Measurements from ENCODE around the gene ETS1. TPM values are rescaled to one million over a fixed set of nuclear protein-coding genes. Genes with fewer than 3 reads are reported as not detected.

ETS1 gene
- total RNA-seq, 4 donors from 2014 or later: 21.9 to 78.4 (median 31.3) TPM

DNA sequence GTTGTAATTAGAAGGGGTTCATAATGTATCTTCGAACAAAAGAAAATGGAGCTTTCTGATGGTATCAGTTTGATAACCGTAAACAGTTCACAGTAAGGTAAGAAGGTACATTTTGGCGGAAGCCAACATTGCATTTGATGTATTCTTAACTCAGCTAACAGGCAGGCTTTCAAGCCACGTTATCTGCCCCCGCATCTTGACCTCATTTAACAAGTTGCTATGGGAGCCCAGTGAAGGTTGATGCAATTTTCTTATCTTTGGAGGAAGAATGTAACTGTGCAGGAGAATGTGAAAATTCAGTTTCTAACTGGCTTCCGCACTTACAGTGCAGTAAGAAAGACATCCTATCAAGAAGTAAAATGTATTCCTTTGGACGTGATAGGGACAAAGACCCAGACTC lies 110.6 kb downstream of the ETS1 start:
- peak overlapping the region; percentile 52 to 88 (median 66) for H3K27ac ChIP-seq
- peak in 2 of 3 donors; percentile 65 to 83 for DNase-seq
- peaks cover 0 to 23% (median 0%) of the 10 kb centered on the region in 3 donors for H3K36me3 ChIP-seq

DNA sequence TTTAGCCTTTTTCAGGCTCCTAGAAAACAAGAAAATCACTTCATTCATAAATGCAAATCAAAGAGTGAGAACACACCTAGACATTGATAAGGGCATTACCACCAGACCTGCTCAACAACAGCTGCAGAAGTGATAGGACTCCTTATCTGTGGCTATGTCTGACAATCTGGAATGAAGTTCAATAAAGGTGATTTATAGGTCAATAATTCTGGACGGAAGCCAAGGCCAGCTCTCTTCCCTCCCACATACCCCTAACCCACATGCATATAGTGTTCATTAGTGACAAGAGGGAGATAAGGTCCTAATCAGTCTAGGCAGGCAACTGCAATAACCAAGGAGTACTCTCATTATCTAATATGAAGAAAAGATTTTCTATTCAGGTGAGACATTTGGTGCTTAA lies 111.3 kb downstream of the ETS1 start:
- DNase-seq: no peak
- H3K36me3 ChIP-seq: peaks cover 0 to 23% (median 0%) of the 10 kb centered on the region in 3 donors
- H3K27me3 ChIP-seq: no peaks in the 10 kb centered on the region
- peaks cover 0 to 75% (median 42%) of the 10 kb centered on the region in 4 donors for H3K4me1 ChIP-seq
- TF ChIP-seq, protein P1, sequence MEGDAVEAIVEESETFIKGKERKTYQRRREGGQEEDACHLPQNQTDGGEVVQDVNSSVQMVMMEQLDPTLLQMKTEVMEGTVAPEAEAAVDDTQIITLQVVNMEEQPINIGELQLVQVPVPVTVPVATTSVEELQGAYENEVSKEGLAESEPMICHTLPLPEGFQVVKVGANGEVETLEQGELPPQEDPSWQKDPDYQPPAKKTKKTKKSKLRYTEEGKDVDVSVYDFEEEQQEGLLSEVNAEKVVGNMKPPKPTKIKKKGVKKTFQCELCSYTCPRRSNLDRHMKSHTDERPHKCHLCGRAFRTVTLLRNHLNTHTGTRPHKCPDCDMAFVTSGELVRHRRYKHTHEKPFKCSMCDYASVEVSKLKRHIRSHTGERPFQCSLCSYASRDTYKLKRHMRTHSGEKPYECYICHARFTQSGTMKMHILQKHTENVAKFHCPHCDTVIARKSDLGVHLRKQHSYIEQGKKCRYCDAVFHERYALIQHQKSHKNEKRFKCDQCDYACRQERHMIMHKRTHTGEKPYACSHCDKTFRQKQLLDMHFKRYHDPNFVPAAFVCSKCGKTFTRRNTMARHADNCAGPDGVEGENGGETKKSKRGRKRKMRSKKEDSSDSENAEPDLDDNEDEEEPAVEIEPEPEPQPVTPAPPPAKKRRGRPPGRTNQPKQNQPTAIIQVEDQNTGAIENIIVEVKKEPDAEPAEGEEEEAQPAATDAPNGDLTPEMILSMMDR (IDR thresholded peaks at IDR 0.05): no peak
- no peak for TF ChIP-seq POLR2A (IDR thresholded peaks at IDR 0.05)
- H3K9me3 ChIP-seq: no peaks in the 10 kb centered on the region
- H3K27ac ChIP-seq: peak overlapping the region; percentile 52 to 88 (median 65)
- no peak overlapping the region for H3K4me3 ChIP-seq

More for the DNA sequence above, 110.6 kb downstream of the ETS1 start:
- H3K4me1 ChIP-seq: peaks cover 0 to 78% (median 42%) of the 10 kb centered on the region in 4 donors
- H3K9me3 ChIP-seq: no peaks in the 10 kb centered on the region
- H3K4me3 ChIP-seq: no peak overlapping the region
- no peaks in the 10 kb centered on the region for H3K27me3 ChIP-seq
- peak in 1 of 2 donors; percentile 19 for TF ChIP-seq POLR2A (IDR thresholded peaks at IDR 0.05)
- TF ChIP-seq, protein P1 (IDR thresholded peaks at IDR 0.05): no peak

DNA sequence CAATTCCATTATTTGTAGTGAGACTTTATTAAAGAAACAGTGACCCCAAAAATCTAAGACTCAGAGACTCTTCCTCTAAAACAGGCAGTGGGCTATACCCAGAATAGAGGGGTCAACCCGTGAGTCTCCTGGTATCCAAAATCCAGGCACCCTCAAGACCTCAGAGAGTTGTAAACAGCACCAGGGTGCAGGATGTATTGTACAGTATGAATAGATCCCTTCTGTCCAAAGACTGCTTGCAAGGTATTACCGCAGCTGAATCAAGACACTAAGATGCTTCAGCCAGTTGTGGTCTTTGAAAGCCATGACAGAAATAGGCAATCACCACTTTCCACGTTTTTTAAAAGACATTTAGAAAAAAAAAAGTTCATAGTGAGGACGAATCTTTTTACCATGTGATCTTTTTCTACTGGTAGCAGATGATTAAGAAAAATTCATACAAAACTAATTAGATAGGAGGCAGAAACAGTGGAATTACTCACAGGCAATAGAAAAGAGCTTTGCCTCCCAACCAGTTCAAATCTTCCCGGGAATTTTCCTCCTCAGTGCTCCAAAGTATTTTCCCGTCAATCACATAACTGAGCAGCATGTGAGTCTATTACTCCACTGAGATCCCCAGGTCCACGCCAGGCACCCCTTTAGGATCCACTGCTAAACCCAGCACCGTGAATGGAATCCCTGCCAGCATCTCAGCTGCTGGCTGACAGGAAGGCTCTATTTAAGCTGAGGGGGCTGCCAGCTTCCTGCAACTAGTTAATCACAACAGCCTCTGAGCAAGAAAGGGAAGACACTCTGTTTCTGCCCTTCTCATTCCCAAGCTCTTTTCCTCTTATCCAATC lies 113.1 kb downstream of the ETS1 start:
- H3K4me3 ChIP-seq: no peak overlapping the region
- H3K36me3 ChIP-seq: peaks cover 0 to 13% (median 0%) of the 10 kb centered on the region in 3 donors
- H3K27ac ChIP-seq: peak overlapping the region; percentile 61 to 88 (median 68)
- H3K4me1 ChIP-seq: peaks cover 0 to 86% (median 35%) of the 10 kb centered on the region in 4 donors
- no peaks in the 10 kb centered on the region for H3K27me3 ChIP-seq
- TF ChIP-seq, protein P1 (IDR thresholded peaks at IDR 0.05): no peak
- TF ChIP-seq POLR2A (IDR thresholded peaks at IDR 0.05): no peak
- H3K9me3 ChIP-seq: no peaks in the 10 kb centered on the region
- DNase-seq: no peak

DNA sequence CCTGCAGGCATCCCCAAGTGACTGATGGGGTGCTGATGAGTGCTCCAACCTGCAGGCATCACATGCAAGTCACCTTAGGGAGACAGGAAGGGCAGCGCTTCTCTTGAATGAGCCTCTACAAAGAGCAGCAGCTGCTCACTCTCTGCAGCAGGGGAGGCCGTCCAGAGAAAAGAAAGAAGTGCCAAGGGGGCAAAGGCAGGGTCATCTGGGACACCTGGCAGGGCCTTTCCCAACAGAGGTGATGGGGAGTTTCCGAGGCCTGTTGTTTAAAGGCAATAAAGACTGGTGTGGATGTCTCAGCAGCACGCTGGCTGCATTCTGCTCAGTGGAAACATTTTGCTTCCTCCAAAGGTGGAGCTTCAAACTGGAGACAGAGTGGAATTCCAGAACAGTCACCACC lies 113.7 kb downstream of the ETS1 start:
- no peaks in the 10 kb centered on the region for H3K27me3 ChIP-seq
- peak overlapping the region; percentile 61 to 88 (median 68) for H3K27ac ChIP-seq
- no peaks in the 10 kb centered on the region for H3K9me3 ChIP-seq
- peaks cover 0 to 88% (median 32%) of the 10 kb centered on the region in 4 donors for H3K4me1 ChIP-seq
- no peak overlapping the region for H3K4me3 ChIP-seq
- DNase-seq: peak in 2 of 3 donors; percentile 73 to 78
- H3K36me3 ChIP-seq: peaks cover 0 to 10% (median 0%) of the 10 kb centered on the region in 3 donors
- TF ChIP-seq POLR2A (IDR thresholded peaks at IDR 0.05): no peak
- TF ChIP-seq, protein P1 (IDR thresholded peaks at IDR 0.05): no peak

DNA sequence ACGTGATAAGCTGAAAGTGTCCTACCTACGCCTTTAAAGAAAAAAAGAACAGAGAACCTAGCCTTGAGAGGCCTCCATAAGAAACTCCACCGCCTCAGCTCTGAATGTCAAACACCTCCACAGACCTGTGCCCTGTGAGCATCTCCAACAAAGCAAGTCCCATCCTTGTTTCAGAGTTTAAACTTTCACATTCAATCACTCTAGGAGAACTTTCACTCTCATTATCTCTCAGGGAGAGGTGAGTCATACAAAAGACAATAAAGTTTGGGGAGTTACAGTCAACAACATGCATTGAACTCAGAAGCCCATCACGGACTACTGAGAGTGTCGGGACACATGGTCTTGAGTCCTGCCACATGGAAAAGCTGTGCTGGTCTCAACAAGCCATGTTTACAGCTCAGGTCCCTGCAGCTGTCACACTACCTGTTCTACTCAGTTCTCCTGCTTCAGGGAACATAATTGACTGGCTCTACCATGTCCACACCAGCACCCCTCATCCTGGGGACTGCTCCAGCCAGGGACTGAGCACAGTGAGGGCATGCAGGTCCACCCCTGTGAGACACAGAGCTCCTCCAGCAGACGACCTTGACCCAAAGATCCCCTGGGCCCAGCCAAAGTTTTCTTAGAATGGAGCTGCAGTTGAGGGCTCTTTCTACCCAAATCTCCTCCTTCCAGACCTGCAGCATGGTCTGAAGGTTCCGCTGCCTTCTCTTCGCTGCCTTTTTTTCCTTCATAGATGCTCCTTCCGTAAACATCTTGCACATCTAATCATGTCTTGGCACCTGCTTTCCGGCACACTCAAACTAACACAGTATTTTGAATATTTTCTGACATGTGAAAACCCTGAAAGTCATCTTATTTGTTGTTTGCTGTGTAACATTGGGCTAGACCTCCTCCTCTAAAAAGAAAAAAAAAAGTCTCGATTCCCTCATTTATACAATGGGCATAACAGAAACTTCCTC lies 114.9 kb downstream of the ETS1 start:
- Histone ChIP-seq H3K9me3 (no peaks in the 10 kb centered on the region), H3K4me1 (peaks cover 0 to 92% (median 43%) of the 10 kb centered on the region in 4 donors), H3K36me3 (peaks cover 0 to 10% (median 0%) of the 10 kb centered on the region in 3 donors), H3K4me3 (peak overlapping the region in 1 of 4 donors; percentile 18), H3K27ac (peak overlapping the region; percentile 61 to 88 (median 76)), H3K27me3 (no peaks in the 10 kb centered on the region)
- no peak for TF ChIP-seq POLR2A (IDR thresholded peaks at IDR 0.05)
- TF ChIP-seq, protein P1 (IDR thresholded peaks at IDR 0.05): no peak
- DNase-seq: no peak

All from Peyer's patch (tissue), 4 donors.